Measurements from ENCODE around the gene STAT3.
"Not testable (repeated sequence)": the region's sequence is repeated elsewhere in the genome, so short reads cannot be mapped to it uniquely, and the experiment has no call there.

STAT3 gene

GRCh38 chr17:42313773-42314566, 74.3 kb downstream of the STAT3 start:
- TF ChIP-seq POLR2A (IDR thresholded peaks at IDR 0.05; ENCODE audit: low read depth, low read length): no peak
- no peak for FAIRE-seq
- DNase-seq (ENCODE audit: insufficient read length, low spot score): no peak

GRCh38 chr17:42313389-42313772, 74.9 kb downstream of the STAT3 start:
- TF ChIP-seq POLR2A (IDR thresholded peaks at IDR 0.05; ENCODE audit: low read depth, low read length): no peak
- no peak for FAIRE-seq
- no peak for DNase-seq (ENCODE audit: insufficient read length, low spot score)

- DNase-seq (ENCODE audit: insufficient read length, low spot score) (no peak), FAIRE-seq (no peak)
- no peak for TF ChIP-seq POLR2A (IDR thresholded peaks at IDR 0.05; ENCODE audit: low read depth, low read length)
Observed at GRCh38 chr17:42312285-42313130, 75.7 kb downstream of the STAT3 start.

- TF ChIP-seq POLR2A (IDR thresholded peaks at IDR 0.05; ENCODE audit: low read depth, low read length): no peak
- DNase-seq (ENCODE audit: insufficient read length, low spot score): no peak
- no peak for FAIRE-seq
Observed at GRCh38 chr17:42312035-42312284, 76.3 kb downstream of the STAT3 start.

GRCh38 chr17:42311240-42312034, 76.8 kb downstream of the STAT3 start:
- DNase-seq (ENCODE audit: insufficient read length, low spot score): no peak
- TF ChIP-seq POLR2A (IDR thresholded peaks at IDR 0.05; ENCODE audit: low read depth, low read length): no peak
- FAIRE-seq: no peak

- FAIRE-seq (no peak), DNase-seq (ENCODE audit: insufficient read length, low spot score) (no peak)
- no peak for TF ChIP-seq POLR2A (IDR thresholded peaks at IDR 0.05; ENCODE audit: low read depth, low read length)
Observed at GRCh38 chr17:42310787-42311215, 77.4 kb downstream of the STAT3 start.

GRCh38 chr17:42309986-42310786, 78.1 kb downstream of the STAT3 start:
- FAIRE-seq (no peak), DNase-seq (ENCODE audit: insufficient read length, low spot score) (no peak)
- no peak for TF ChIP-seq POLR2A (IDR thresholded peaks at IDR 0.05; ENCODE audit: low read depth, low read length)

GRCh38 chr17:42309142-42309541, 79.1 kb downstream of the STAT3 start:
- no peak for DNase-seq (ENCODE audit: insufficient read length, low spot score)
- FAIRE-seq: no peak
- TF ChIP-seq POLR2A (IDR thresholded peaks at IDR 0.05; ENCODE audit: low read depth, low read length): no peak

GRCh38 chr17:42308446-42308845, 79.8 kb downstream of the STAT3 start:
- no peak for TF ChIP-seq POLR2A (IDR thresholded peaks at IDR 0.05; ENCODE audit: low read depth, low read length)
- FAIRE-seq (no peak), DNase-seq (ENCODE audit: insufficient read length, low spot score) (no peak)

- FAIRE-seq: no peak
- TF ChIP-seq POLR2A (IDR thresholded peaks at IDR 0.05; ENCODE audit: low read depth, low read length): no peak
- no peak for DNase-seq (ENCODE audit: insufficient read length, low spot score)
Observed at GRCh38 chr17:42307362-42307927, 80.8 kb downstream of the STAT3 start.

- no peak for TF ChIP-seq POLR2A (IDR thresholded peaks at IDR 0.05; ENCODE audit: low read depth, low read length)
- DNase-seq (ENCODE audit: insufficient read length, low spot score): no peak
- no peak for FAIRE-seq
Observed at GRCh38 chr17:42306385-42306667, 81.9 kb downstream of the STAT3 start.

GRCh38 chr17:42305543-42306384, 82.5 kb downstream of the STAT3 start:
- DNase-seq (ENCODE audit: insufficient read length, low spot score): no peak
- no peak for FAIRE-seq
- no peak for TF ChIP-seq POLR2A (IDR thresholded peaks at IDR 0.05; ENCODE audit: low read depth, low read length)

GRCh38 chr17:42305031-42305330, 83.3 kb downstream of the STAT3 start:
- not testable (repeated sequence) for DNase-seq (ENCODE audit: insufficient read length, low spot score); FAIRE-seq

Measured in H54 (cell line).